Erythroblast (primary cell): ENCODE results near the gene THRA.
A peak's percentile ranks its signal among the peaks of the same experiment; 100 is the strongest.

Experiments
- DNase-seq, 2 experiments: peaks; one replicate each; lab custom pipeline; 2025; lab: John Stamatoyannopoulos, UW
- GATA1 ChIP-seq: IDR thresholded peaks from 2 replicates; pipeline ENCODE4 v1.6.1; 2011; ENCODE audit warnings: low read depth, mild to moderate bottlenecking, control low read depth, low read length, moderate library complexity
- POLR2A ChIP-seq: IDR thresholded peaks from 2 replicates; pipeline ENCODE4 v1.6.1; 2011; ENCODE audit warnings: mild to moderate bottlenecking, low read length

The THRA gene

DNA sequence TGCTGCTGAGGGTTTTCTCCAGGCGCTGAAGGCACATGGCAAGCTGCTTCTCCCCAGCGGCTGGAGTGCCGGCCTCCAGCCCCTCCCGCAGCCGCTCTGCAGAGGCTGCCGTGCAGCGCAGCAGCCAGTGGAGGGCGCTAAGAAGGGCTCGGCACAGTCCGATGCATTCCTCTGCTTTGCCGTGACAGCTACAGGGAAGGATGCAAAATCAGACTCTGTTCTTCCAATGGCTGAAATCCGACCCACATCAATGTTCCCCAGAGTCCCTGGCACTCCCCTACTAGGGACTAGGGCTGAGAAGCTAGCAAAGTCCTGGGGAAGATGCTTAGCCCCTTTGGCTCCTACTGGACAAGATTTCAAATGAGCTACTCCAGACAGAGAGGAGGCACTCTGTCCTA, 27.6 kb upstream of the THRA start:
- peak; percentile 56 to 60 for DNase-seq
- no peak for TF ChIP-seq GATA1
- no peak for TF ChIP-seq POLR2A

DNA sequence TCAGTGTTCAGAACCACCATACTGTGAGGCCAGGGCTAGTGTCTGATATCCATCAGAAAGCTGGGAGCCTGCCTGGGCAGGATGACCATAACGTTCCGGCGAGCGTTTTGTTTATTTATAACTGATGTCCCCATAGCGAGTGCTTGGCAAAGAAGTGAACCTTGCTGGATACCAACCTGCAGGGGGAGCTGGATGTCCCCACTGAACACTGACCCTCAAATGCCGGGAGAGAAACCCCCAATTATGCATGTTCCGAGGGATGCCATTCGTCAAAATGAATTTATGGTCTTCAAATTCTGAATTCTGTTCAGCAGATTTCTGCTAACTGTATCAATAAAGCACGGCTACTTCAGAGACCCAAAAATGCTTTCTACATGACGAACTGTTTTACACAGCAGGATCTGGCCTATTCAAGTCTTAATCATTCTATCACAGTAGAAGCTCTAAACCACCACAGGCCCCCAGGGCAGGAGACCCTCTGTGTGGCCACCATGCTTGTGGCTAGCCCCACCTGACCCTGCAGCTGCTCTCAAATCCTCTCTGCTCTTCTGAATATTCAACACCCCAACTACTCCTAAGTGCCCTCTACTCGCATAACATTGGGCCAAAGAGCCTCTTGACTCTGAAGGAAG, 23.8 kb upstream of the THRA start:
- TF ChIP-seq GATA1 (no peak), POLR2A (no peak)
- peak; percentile 50 to 60 for DNase-seq

DNA sequence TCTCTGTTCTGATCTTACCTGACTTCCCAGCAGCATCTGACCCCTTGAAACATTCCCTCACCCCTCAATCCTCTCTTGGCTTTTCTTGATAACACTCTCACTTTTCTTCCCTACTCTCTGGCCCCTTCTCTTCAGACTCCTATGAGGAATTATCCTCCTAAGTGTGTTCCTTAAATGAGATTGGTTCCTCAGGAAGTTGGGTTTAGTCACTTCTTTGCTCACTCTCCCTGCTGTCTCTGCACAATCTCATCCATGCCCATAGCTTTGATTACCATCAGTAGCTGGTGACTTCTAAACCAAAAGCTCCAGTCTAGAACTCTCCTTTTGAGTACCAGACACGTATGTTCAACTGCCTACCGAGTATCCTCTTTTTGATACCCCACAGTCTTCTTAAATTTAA, 21.6 kb upstream of the THRA start:
- no peak for DNase-seq
- TF ChIP-seq GATA1 = no peak
- no peak for TF ChIP-seq POLR2A

DNA sequence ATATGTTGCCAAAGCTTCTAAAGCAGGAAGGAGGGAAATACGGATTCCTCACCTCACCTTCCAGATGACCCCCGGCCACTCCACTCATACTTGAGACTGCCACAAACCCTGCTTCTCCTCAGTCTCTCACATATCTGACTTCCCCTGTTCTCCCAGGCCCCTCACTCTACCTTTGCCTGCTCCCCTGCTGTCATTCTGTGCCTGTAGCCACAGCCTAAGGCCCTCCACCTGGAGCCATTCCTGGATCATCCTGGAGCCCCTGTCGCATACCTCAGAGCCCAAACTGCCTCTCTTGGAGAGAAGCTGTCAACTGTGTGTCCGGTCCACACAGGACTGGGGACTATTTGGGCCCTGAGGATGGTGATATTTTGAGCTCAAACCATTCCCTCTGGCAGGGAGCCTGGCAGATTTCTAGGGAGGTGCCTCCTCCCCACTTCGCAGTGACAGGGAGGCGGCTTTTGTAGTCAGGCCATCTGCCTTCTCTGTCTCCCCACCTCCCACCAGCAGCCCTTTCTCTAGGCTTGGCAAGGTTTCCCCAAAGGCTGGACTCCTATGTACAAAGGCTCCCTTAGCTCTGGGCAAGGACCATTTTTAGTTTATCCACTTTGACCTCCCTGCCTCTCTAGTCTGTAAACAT, 6.3 kb upstream of the THRA start:
- no peak for DNase-seq
- no peak for TF ChIP-seq GATA1
- TF ChIP-seq POLR2A = no peak

DNA sequence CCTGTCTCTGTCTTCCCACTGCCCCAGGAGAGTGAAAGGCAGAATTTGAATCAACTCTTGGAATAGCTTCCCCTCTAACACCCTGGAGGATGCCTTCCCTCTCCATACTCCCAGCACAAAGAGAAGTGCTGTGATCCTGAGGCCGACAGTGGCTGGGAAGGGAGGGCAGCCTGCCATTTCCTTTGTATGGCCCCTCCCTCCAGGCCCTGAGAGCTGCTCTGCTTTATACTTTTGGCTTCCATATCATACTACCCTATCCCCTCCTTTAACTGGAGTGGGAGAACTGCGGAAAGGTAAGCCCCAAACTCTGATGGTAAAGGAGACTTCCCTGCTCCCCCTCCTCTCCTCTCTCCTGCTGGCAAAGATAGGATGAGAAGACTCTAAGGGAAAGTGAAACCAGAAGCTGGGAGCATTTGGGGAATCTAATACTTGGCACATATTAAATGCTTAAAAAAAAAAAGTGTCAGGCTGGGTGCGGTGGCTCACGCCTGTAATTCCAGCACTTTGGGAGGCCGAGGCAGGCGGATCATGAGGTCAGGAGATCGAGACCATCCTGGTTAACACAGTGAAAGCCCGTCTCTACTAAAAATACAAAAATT, 4.5 kb upstream of the THRA start:
- DNase-seq = no peak
- TF ChIP-seq POLR2A = no peak
- TF ChIP-seq GATA1 = no peak

DNA sequence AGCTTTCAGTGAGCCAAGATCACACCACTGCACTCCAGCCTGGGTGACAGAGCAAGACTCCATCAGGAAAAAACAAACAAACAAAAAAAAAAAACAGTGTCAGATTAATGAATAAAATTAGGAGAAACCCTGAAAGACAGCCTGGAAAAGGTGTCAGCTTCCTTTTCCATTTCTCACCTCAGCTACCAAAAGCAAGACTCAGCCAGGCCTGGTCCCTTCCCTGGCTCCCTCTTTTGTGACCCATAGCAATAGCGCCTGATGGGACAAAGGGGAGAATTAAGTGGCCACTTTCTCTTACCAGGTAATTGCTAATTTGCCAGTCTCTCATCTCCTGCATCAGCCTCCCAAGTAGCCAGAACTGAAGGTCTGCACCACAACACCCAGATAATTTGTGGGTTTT, 3.9 kb upstream of the THRA start:
- no peak for DNase-seq
- TF ChIP-seq POLR2A (no peak), GATA1 (no peak)

DNA sequence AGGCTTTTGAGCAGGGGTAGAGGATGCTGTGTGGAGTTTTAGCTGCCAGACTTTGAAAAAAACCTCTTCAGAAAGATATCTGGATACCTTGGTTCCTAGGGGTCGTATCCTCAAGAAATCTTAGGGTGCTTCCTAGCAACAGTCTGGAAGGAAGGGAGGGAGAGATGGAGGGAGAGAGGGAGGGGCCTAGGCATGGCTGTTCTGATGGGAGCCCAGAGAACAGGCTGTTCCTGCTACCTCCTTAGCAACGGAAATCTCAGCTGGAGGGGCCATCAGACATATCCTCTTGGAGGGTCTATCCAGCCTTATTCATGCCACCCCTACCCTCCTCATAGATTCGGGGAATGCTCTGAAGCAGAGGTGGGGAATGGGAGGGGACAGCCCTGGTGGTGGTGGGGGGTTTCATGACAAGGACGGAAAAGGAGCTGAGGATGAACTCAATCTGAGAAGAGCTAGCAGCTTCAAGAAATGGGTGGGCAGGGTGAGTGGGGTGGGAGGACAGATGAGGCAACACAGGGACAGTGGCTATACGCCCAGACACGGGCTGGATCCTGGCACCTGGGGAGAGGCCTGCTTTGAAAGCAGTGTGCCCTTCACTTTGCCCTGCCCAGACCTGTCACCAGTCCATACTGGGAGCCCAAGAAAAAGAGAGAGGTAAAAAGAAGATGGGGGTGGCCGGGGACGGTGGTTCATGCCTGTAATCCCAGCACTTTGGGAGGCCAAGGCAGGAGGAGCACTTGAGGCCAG, 2.9 kb upstream of the THRA start:
- TF ChIP-seq POLR2A (no peak), GATA1 (no peak)

DNA sequence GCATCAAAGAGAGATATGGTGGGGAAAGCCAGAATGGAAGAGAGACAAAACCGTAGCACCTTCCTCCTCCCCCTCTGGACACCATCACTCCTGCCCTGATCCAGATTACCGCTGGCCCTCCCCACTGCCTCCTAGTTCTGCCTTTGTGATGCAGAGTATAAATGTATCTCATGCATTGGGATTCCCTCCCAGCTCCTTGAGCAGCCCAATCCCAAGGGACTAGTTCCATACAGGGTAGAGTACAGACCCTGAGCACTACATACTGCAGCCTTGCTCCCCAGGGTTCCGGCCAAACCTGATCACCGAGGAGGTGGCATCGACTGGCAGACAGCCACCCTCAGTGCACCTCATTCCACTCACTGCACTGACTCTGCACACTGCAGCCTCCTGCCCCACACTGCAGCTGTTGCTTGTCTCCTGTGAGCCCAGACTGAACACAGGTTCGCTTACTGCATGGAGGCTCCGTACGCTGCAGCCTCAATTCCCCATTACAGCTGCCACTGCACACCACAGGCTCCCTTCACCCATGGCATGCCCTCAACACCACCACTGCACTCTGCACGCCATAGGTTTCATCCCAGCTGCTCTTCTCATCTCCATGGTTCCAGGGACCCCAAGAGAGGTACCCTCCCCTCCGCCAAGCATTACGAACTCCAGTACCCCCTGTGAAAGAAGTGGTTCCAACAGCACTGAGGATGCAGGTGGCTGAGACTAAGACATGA, 1.7 kb upstream of the THRA start:
- DNase-seq = no peak
- TF ChIP-seq GATA1 (no peak), POLR2A (no peak)

More for the DNA sequence above, 2.9 kb upstream of the THRA start:
- DNase-seq = no peak

DNA sequence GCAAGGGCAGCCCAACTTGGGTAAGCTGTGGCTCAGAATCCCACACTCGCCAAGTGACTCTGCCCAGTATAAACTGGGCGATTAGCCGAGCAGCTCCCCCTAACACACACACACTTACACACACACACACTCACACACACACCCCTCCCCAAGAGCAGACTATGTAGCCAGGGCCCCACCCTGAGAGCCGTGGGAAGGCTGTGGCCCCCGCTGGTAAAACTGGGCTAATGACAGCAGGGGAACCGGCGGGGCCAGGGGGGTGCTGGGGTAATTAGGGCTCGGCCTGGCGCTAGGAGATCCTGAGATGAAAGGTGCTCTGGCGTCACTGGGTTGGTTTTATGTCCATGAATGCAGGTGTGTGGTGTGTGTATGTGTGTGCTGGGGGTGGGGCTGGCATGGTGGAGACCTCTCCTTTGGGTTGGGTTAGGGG, 1.1 kb upstream of the THRA start:
- no peak for TF ChIP-seq POLR2A
- no peak for TF ChIP-seq GATA1
- DNase-seq = no peak

DNA sequence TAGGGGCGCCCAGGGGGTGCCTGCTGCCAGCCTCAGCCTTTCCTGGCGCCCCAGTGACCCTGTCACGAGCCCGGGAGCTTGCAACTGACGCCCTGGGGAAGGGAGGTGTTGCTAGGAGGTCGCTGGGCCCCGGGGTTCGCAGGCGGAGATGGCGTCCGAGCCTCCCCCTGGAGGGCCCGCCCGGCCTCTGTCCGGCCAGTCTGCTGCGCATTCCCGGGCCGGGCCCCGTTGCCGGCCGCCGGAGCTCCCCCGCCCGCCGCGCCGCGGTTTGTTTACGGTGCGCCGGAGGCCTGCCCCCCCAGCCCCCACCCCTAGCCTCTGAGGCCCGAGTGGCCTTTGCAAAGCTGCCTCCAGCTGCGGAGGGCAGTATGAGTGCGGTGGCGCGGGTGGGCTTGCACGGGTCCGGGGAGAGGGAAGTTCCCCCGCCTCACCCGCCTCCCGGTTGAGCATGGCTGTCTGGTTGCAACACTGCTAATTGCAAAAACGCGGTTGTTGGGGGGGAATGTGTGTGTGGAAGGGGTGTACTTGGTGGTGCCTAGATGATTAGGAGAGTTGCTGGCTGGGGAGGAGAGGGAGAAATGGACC, 514 bp downstream of the THRA start:
- TF ChIP-seq POLR2A (no peak), GATA1 (no peak)

DNA sequence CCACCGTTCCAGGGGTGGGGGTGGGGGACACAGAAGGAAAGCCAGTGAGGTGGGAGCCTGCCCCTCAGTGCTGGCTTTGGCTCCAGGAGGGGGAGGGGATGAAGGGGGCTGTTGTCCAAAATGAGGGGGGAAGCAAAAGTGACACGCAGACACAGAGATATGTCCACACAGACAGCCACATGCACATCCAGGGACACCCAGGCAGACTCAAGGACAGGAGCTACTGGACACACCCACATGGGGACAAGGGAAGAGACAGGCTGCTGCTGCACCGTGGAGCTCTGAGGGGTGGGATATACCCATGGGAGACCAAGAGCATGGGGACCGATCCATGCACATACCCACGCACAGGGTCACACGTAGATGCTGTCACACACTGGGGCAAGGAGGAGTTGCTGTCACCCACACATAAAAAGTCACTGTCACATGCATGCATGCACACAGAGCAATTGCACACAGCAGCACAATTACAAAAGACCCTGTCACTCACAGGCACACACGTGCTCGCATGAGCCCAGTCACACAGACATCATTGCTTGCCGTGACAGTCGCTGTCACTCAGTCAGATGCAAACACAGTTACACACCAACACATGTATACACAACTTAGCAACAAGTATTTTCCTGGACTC, 1.3 kb downstream of the THRA start:
- DNase-seq = peak; percentile 56 to 65
- TF ChIP-seq GATA1 (no peak), POLR2A (no peak)

More for the DNA sequence above, 514 bp downstream of the THRA start:
- peak; percentile 65 to 73 for DNase-seq

DNA sequence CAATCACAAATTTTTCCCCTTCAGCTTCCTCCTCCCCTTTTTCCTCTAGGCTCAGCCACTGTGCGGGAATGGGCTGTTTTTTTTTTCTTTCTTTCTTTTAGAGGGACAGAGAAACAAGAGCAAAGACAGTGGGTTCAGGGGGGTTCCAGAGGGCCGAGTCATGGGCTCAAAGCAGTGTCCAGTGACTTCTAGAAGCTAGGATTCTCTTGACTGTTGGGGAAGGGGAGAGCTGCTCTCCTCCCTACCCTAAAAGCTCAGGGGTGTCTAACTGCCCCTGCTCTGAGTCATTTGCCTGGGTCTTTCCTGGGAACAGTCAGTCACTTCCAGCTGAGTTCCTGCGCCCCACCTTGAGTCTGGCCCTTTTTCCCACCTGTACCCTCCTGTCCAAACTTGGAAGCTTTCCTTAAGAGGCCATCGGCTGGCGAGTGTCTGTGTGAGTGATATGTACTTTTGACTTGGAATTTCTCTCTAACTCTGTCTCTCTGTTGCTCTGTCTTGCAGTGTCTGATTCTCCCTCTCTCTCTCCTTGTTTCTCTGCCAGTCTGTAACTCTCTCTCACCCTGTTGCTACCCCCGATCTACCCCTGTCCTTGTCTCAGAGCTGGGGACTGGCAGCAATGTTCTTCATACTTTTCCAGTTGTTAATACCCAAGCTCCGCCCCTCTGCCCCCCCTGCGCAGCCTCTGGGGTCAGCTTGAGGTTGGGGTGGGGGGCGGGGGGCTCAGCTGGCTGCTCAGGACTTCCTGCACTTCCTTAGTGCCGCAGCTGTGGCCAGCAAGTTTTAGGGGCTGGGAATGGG, 2.4 kb downstream of the THRA start:
- no peak for DNase-seq
- TF ChIP-seq GATA1 (no peak), POLR2A (no peak)
